Measurements from ENCODE around the gene DDIT3.

DNA sequence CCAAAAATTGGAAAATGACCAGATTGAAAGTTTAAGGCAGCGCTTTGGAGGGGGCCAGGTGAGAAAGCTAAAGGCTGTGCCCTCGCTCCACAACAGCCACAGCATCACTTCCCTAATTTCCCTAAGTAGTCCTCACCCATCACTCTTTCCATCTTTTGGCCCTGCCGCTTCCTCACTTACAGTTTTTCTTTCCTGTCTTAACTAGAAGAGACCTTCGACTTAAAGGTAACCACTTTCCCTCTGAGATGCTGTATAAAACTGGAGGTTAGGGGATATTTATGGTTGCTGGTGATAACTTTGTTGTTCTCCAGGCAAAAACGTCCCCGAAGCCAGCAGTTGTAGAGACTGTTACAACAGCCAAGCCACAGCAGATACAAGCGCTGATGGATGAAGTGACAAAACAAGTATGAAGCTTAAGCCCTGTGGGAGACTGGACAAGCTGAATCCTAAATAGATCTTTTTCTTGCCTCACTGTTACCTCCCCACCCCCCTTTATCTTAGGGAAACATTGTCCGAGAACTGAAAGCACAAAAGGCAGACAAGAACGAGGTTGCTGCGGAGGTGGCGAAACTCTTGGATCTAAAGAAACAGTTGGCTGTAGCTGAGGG is 4.3 kb downstream of the DDIT3 start:
- TF ChIP-seq POLR2A (IDR thresholded peaks at IDR 0.05; ENCODE audit: low read depth, low read length): no peak; the same call in 1 of the 2 replicates
- TF ChIP-seq, protein P1, sequence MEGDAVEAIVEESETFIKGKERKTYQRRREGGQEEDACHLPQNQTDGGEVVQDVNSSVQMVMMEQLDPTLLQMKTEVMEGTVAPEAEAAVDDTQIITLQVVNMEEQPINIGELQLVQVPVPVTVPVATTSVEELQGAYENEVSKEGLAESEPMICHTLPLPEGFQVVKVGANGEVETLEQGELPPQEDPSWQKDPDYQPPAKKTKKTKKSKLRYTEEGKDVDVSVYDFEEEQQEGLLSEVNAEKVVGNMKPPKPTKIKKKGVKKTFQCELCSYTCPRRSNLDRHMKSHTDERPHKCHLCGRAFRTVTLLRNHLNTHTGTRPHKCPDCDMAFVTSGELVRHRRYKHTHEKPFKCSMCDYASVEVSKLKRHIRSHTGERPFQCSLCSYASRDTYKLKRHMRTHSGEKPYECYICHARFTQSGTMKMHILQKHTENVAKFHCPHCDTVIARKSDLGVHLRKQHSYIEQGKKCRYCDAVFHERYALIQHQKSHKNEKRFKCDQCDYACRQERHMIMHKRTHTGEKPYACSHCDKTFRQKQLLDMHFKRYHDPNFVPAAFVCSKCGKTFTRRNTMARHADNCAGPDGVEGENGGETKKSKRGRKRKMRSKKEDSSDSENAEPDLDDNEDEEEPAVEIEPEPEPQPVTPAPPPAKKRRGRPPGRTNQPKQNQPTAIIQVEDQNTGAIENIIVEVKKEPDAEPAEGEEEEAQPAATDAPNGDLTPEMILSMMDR (conservative IDR thresholded peaks at IDR 0.05; ENCODE audit: low read depth, low read length): no peak
- no peak for TF ChIP-seq MAFK (IDR thresholded peaks at IDR 0.05; ENCODE audit: low read depth, low read length)

Measured in IMR-90 (cell line).